HEK293 (cell line): ENCODE results near the gene HPX.
A peak's percentile ranks its signal among the peaks of the same experiment; 100 is the strongest.

Experiments used
- BCL6B ChIP-seq: fragments of 450-650 bp; formaldehyde crosslinking; IDR thresholded peaks from 2 replicates; pipeline ENCODE4 v1.5.1; 2017; ENCODE audit warnings: missing biosample characterization, missing genetic modification characterization
- ELK4 ChIP-seq: IDR thresholded peaks from 2 replicates; pipeline ENCODE4 v1.6.1; 2011; ENCODE audit warnings: mild to moderate bottlenecking, low read depth, low read length, borderline replicate concordance
- GLI2 ChIP-seq: fragments of 450-650 bp; formaldehyde crosslinking; IDR thresholded peaks from 2 replicates; pipeline ENCODE4; 2017; ENCODE audit warnings: missing biosample characterization, missing genetic modification characterization, low read depth, borderline replicate concordance
- GLIS1 ChIP-seq: fragments of 450-650 bp; formaldehyde crosslinking; IDR thresholded peaks from 2 replicates; pipeline ENCODE4 v1.5.1; 2016; ENCODE audit warnings: missing biosample characterization, missing genetic modification characterization
- KLF16 ChIP-seq: fragments of 450-650 bp; formaldehyde crosslinking; IDR thresholded peaks from 2 replicates; pipeline ENCODE4 v1.5.1; 2017; ENCODE audit warnings: missing biosample characterization, missing genetic modification characterization
- KLF8 ChIP-seq: fragments of 450-650 bp; formaldehyde crosslinking; IDR thresholded peaks from 2 replicates; pipeline ENCODE4 v1.5.1; 2016; ENCODE audit warnings: missing biosample characterization, missing genetic modification characterization
- SP3 ChIP-seq: fragments of 450-650 bp; formaldehyde crosslinking; IDR thresholded peaks from 2 replicates; pipeline ENCODE4 v1.5.1; 2016; ENCODE audit warnings: missing biosample characterization, missing genetic modification characterization
- SP7 ChIP-seq: fragments of 450-650 bp; formaldehyde crosslinking; IDR thresholded peaks from 2 replicates; pipeline ENCODE4 v1.5.1; 2016; ENCODE audit warnings: missing biosample characterization, missing genetic modification characterization
- ZBTB11 ChIP-seq: fragments of 450-650 bp; formaldehyde crosslinking; conservative IDR thresholded peaks from 2 replicates; pipeline ENCODE4 v1.5.1; 2016; ENCODE audit warnings: low read depth, missing biosample characterization, missing genetic modification characterization
- ZBTB20 ChIP-seq: fragments of 450-650 bp; formaldehyde crosslinking; IDR thresholded peaks from 2 replicates; pipeline ENCODE4 v1.5.1; 2016; ENCODE audit warnings: missing biosample characterization, missing genetic modification characterization
- ZBTB44 ChIP-seq: fragments of 450-650 bp; IDR thresholded peaks from 2 replicates; pipeline ENCODE4 v1.5.1; 2018; ENCODE audit warnings: missing biosample characterization, mild to moderate bottlenecking, missing genetic modification characterization
- ZFP37 ChIP-seq: fragments of 450-650 bp; formaldehyde crosslinking; IDR thresholded peaks from 2 replicates; pipeline ENCODE4 v1.5.1; 2016; ENCODE audit warnings: missing biosample characterization, missing genetic modification characterization
- ZNF10 ChIP-seq: fragments of 450-650 bp; formaldehyde crosslinking; IDR thresholded peaks from 2 replicates; pipeline ENCODE4 v1.5.1; 2017; ENCODE audit warnings: missing biosample characterization, missing genetic modification characterization
- ZNF112 ChIP-seq: fragments of 450-650 bp; formaldehyde crosslinking; IDR thresholded peaks from 2 replicates; pipeline ENCODE4 v1.5.0; 2017; ENCODE audit warnings: missing biosample characterization, missing genetic modification characterization
- ZNF114 ChIP-seq: fragments of 450-650 bp; formaldehyde crosslinking; IDR thresholded peaks from 2 replicates; pipeline ENCODE4 v1.5.0; 2017; ENCODE audit warnings: missing biosample characterization, missing genetic modification characterization
- ZNF140 ChIP-seq: fragments of 450-650 bp; formaldehyde crosslinking; IDR thresholded peaks from 2 replicates; pipeline ENCODE4 v1.5.1; 2016; ENCODE audit warnings: missing biosample characterization, missing genetic modification characterization
- ZNF19 ChIP-seq: fragments of 450-650 bp; formaldehyde crosslinking; IDR thresholded peaks from 2 replicates; pipeline ENCODE4; 2016; ENCODE audit warnings: missing biosample characterization, missing genetic modification characterization, low read depth
- ZNF211 ChIP-seq: fragments of 450-650 bp; formaldehyde crosslinking; IDR thresholded peaks from 2 replicates; pipeline ENCODE4 v1.5.1; 2016; ENCODE audit warnings: low read depth, missing biosample characterization, missing genetic modification characterization
- ZNF248 ChIP-seq: fragments of 450-650 bp; formaldehyde crosslinking; IDR thresholded peaks from 2 replicates; pipeline ENCODE4 v1.5.1; 2017; ENCODE audit warnings: missing biosample characterization, missing genetic modification characterization
- ZNF274 ChIP-seq, 2 experiments: fragments of 200-500 bp in 1 of 2; fragments of 450-650 bp in 1 of 2; sonication (Bioruptor generic) in 1 of 2; formaldehyde crosslinking in 1 of 2; IDR thresholded peaks; 2 replicates each; pipeline versions ENCODE4 v1.5.1 to v1.6.1; 2014 to 2016; ENCODE audit warnings: borderline replicate concordance in 1 of 2, inconsistent platforms in 1 of 2, low read length in 1 of 2, missing biosample characterization in 1 of 2, missing genetic modification characterization in 1 of 2
- ZNF292 ChIP-seq: fragments of 450-650 bp; formaldehyde crosslinking; IDR thresholded peaks from 2 replicates; pipeline ENCODE4 v1.5.1; 2016; ENCODE audit warnings: low read depth, missing biosample characterization, missing genetic modification characterization, borderline replicate concordance
- ZNF341 ChIP-seq: fragments of 450-650 bp; formaldehyde crosslinking; IDR thresholded peaks from 2 replicates; pipeline ENCODE4; 2016; ENCODE audit warnings: low read depth, missing biosample characterization, missing genetic modification characterization
- ZNF350 ChIP-seq: fragments of 450-650 bp; formaldehyde crosslinking; IDR thresholded peaks from 2 replicates; pipeline ENCODE4 v1.5.0; 2017; ENCODE audit warnings: missing biosample characterization, mild to moderate bottlenecking, missing genetic modification characterization
- ZNF394 ChIP-seq: fragments of 450-650 bp; formaldehyde crosslinking; IDR thresholded peaks from 2 replicates; pipeline ENCODE4 v1.5.1; 2016; ENCODE audit warnings: missing biosample characterization, missing genetic modification characterization, mild to moderate bottlenecking, moderate library complexity, borderline replicate concordance
- ZNF488 ChIP-seq: fragments of 450-650 bp; formaldehyde crosslinking; IDR thresholded peaks from 2 replicates; pipeline ENCODE4 v1.5.1; 2016; ENCODE audit warnings: missing biosample characterization, missing genetic modification characterization
- ZNF76 ChIP-seq: fragments of 450-650 bp; formaldehyde crosslinking; IDR thresholded peaks from 2 replicates; pipeline ENCODE4; 2016; ENCODE audit warnings: low read depth, missing biosample characterization, missing genetic modification characterization, borderline replicate concordance
- TF ChIP-seq, protein P1 (sequence below): fragments of 450-650 bp; formaldehyde crosslinking; IDR thresholded peaks from 2 replicates; pipeline ENCODE4; 2016; ENCODE audit warnings: missing biosample characterization, missing genetic modification characterization
- TF ChIP-seq, protein P2 (sequence below): fragments of 450-650 bp; formaldehyde crosslinking; IDR thresholded peaks from 2 replicates; pipeline ENCODE4 v1.5.1; 2017; ENCODE audit warnings: missing biosample characterization, missing genetic modification characterization

HPX gene

GRCh38 chr11:6481012-6481923 is 40.5 kb upstream of the HPX start, which contains the start of the genes ARFIP2 and TIMM10B (continued):
- no peak for TF ChIP-seq ZNF488 (tag by site-specific recombination)
- no peak for TF ChIP-seq ZNF114 (tag by site-specific recombination)
- TF ChIP-seq ZNF19 (tag by site-specific recombination), result no peak
- peak; percentile 41; the same call in 1 of the 2 replicates for TF ChIP-seq ZNF76
- TF ChIP-seq KLF16, result no peak
- TF ChIP-seq BCL6B, result no peak
- peak; percentile 65 for TF ChIP-seq ZNF341 (tag by site-specific recombination)
- no peak for TF ChIP-seq ZNF292 (tag by site-specific recombination)
- TF ChIP-seq SP7 (tag by site-specific recombination), result no peak
- TF ChIP-seq, protein P1, sequence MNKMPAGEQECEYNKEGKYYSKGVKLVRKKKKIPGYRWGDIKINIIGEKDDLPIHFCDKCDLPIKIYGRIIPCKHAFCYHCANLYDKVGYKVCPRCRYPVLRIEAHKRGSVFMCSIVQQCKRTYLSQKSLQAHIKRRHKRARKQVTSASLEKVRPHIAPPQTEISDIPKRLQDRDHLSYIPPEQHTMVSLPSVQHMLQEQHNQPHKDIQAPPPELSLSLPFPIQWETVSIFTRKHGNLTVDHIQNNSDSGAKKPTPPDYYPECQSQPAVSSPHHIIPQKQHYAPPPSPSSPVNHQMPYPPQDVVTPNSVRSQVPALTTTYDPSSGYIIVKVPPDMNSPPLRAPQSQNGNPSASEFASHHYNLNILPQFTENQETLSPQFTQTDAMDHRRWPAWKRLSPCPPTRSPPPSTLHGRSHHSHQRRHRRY (tag by site-specific recombination), result no peak
- no peak for TF ChIP-seq GLIS1 (tag by site-specific recombination)
- TF ChIP-seq ZNF140 (tag by site-specific recombination), result no peak
- peak; percentile 73; the same call in 1 of the 2 replicates for TF ChIP-seq ELK4
- peak; percentile 53; the same call in 1 of the 2 replicates for TF ChIP-seq KLF8 (tag by site-specific recombination)
- TF ChIP-seq, protein P2, sequence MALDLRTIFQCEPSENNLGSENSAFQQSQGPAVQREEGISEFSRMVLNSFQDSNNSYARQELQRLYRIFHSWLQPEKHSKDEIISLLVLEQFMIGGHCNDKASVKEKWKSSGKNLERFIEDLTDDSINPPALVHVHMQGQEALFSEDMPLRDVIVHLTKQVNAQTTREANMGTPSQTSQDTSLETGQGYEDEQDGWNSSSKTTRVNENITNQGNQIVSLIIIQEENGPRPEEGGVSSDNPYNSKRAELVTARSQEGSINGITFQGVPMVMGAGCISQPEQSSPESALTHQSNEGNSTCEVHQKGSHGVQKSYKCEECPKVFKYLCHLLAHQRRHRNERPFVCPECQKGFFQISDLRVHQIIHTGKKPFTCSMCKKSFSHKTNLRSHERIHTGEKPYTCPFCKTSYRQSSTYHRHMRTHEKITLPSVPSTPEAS, result no peak
- no peak for TF ChIP-seq ZNF10 (tag by site-specific recombination)
- TF ChIP-seq ZNF350 (tag by site-specific recombination), result no peak
- no peak for TF ChIP-seq ZNF394 (tag by site-specific recombination)
- TF ChIP-seq ZFP37 (tag by site-specific recombination), result no peak
- no peak for TF ChIP-seq ZNF211 (tag by site-specific recombination)
- no peak for TF ChIP-seq ZNF248 (tag by site-specific recombination)
- TF ChIP-seq ZNF112 (tag by site-specific recombination), result no peak
- peak; percentile 70; the same call in 1 of the 2 replicates for TF ChIP-seq SP3 (tag by site-specific recombination)
- peak; percentile 21; the same call in 1 of the 2 replicates for TF ChIP-seq ZBTB20 (tag by site-specific recombination)
- no peak for TF ChIP-seq ZNF274 (IDR thresholded peaks at IDR 0.05; ENCODE audit: low read length)
- TF ChIP-seq ZNF274 (tag by site-specific recombination; IDR thresholded peaks at IDR 0.05; ENCODE audit: borderline replicate concordance), result no peak
- TF ChIP-seq GLI2, result no peak
- no peak for TF ChIP-seq ZBTB44 (tag by site-specific recombination)
- TF ChIP-seq ZBTB11 (tag by site-specific recombination), result peak; percentile 89
